ENCODE results near the gene ZBTB20.
"Not testable (repeated sequence)": the region's sequence is repeated elsewhere in the genome, so short reads cannot be mapped to it uniquely, and the experiment has no call there.

The ZBTB20 gene

DNA sequence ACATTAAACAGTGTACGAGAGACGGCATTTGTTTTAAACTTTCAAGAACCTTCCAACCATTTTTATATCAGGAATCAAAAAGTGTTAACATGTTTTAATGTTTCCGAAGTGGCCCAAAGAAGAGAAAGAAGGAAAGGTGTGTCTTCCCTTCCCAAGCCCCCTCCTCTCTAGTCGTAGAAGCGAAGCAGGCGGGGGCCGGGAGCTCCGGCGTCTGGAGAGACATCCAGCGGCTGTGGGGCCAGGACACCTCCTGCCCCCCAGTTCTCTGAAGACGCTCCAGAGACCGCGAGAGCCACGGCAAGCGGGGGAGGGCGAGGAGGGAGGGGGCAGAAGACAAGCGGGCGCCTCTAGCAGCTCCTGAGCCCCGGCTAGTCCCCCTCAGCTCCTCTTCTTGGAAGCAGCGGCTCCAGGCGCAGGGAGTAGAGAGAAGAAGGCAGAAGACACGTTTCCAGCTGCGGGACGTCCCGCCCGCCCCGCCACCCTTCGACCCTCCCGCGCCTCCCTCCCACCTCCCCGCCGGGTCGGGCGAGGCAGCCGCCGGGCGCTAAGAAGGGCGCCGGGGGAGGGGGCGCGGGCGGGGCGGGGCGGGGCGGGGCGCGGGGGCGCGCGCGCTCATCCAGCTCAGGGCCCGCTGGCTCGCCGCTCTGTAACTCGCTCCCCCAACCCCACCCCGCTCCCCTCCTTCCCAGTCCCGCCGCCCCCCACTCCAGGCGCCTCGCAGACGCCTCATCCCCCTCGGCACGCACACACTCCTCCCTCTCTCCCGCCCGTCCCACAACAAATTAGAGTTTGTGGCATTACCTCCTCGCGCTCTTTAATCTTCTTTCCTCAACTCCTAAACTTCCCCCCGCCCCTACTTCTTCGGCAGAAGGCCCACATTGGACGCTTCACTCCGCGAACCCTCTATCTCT lies at the start of gene ZBTB20:
TSS of gene ZBTB20 (minus strand) at position 871 of the 911 bp plus-strand sequence.
- peak; percentile 69 for DNase-seq

GRCh38 chr3:115194476-115194875 lies 47.4 kb upstream of the ZBTB20 start:
- no peak for DNase-seq

DNA sequence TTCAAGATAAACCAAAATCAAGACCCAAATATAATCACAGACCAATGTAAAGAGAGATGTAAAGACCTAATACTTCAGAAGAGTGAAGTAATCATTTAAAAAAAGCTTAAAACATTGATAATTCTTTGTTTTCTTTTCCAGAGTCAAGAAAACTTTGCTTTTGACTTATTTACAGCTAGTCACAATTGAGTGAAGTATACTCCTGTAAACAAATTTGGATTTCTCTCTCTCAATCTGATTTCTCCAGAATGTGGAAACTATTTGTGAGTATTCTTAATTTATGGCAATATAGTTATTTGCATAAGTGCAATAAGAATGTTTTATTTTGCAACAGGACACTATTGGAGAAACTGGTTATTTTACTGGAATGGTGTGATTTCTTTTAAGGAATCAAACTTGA lies 43.7 kb upstream of the ZBTB20 start:
- DNase-seq = no peak

- no peak for DNase-seq
Observed at GRCh38 chr3:115187149-115187757, 40.2 kb upstream of the ZBTB20 start.

DNA sequence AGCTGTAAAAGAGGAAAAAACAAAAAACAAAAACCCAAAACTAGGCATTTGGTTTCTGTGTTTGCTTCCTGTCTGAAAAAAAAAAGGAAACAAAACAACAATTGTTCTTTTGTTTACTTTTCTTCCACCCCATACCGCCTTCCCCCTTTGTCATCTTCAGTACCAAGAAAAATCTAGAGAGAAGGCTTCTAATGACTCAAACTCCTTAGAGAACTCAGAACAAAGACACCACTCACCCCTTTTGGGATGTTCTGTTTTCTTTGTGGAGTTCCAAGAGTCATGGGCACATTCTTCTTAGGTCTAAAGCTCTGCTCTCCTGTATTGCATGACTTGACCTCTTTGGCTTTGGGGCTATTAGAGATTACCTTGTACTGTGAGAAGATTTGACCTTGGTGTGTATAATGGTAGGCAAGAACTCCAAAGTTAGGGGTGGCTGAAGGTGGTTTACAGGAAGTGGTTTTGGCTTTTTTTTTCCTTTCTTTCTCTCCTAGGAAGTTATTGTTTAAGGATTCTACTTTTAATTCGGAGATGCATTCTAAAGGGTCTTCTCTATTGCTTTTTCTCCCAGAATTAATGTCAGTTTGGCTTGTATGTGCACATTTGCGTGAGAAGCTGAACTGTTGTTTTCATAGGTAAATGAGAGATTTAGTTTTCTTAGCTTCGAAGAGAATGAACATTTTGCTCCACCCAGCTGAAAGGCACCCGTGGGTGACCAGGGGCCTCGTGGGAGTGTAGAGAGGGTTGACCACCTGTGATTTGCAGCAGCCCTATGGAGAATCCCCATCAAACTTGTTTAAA lies 39.5 kb upstream of the ZBTB20 start:
- no peak for DNase-seq

- DNase-seq = not testable (repeated sequence)
Observed at GRCh38 chr3:115184859-115185572, 37.9 kb upstream of the ZBTB20 start.

GRCh38 chr3:115178930-115179329 lies 31.8 kb upstream of the ZBTB20 start:
- not testable (repeated sequence) for DNase-seq

DNA sequence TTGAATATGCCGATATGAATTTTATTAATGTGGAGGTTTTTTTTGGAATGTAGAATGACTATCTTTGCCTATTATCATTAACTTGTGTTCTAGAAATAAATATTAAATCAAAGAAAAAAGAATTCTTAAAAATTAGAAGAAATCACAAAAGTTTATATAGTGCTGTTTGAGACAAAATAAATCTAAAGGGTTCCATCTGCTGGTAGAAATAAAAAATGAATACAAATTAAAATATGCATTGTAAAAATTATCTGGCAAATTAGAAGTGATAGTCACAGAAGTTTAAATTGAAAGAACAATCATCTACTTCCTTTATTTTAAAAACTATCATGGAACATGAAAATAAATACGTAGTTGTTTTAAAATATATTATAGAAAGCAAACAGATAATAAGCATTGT lies 22.7 kb upstream of the ZBTB20 start:
- no peak for DNase-seq

DNA sequence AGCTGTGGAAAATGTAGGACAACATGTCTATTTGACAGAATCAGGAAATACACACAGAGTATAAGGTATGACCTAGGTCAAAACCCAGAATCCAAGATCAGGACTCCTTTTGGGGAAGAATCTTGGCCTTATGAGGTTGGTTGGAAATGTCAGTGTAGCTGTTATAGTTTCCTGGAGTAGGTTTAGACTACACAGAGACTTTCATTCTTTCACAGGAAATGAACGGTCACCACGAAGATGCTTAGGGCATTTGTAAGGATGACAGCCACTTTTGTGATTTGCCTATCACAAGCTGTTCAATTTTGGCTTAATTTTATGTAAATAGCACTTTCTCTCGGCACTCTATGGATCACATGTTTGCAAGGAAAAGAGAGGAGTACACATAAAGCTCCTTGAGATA lies 18.6 kb upstream of the ZBTB20 start:
- no peak for DNase-seq

- no peak for DNase-seq
Observed at GRCh38 chr3:115165266-115165665, 18.2 kb upstream of the ZBTB20 start.

DNA sequence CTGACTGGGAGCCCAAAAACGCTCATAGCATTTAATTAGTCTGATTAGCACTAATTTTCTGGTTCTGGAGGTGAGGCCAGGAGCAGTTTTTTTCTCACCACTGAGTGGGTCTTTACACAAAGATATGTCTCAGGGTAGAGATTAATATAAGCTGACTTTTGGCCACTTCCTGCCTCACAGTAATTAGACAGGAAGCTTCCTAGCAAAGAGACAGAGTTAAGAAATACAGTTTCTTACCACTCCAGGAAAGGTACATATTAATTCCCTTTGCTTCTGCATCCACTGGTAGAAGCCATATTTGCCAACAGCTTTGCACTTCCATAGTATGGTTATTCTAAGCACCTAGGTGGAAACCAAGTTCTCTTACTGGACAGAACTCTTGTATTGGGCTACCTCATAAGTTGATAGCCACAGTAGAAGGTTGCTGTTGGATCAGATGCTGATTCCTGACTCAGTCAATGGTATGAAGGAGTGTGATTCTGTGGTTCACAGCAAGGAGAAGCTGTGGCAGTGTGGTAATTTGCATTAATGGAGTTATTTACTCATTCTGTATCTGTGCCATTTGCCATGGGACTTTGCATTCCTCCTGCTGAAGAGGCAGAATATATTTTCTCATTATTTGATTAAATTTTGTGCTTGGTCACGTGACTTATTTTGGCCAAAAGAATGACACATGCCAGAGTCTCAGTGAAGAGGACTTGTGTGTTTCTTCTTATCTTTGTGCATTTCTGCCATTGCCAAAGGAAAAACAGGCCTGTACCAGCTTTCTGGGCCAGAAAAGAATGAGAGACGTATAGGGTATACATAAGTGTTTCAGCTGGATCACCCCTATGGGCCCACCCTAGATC lies 17.5 kb upstream of the ZBTB20 start:
- no peak for DNase-seq

DNA sequence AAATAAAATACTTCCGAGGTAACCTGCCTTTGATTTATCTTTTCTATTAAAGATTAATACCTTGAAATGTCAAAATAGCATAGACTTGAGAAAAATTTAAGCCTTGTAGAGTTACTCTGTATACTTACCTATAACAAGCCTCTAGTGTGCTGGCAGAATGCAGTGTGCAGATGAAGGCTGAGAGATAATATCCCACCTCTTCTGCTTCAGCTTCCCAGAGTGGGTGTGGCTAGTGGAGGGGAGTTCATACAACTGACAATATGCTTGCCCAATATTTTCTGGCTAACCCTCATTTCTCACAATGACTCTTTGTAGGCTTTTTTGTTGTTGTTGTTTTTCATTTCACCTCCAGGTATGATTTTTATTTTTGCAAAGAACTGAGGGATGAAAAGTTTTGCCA lies 15.7 kb upstream of the ZBTB20 start:
- no peak for DNase-seq

- no peak for DNase-seq
Observed at GRCh38 chr3:115161866-115162265, 14.8 kb upstream of the ZBTB20 start.

DNA sequence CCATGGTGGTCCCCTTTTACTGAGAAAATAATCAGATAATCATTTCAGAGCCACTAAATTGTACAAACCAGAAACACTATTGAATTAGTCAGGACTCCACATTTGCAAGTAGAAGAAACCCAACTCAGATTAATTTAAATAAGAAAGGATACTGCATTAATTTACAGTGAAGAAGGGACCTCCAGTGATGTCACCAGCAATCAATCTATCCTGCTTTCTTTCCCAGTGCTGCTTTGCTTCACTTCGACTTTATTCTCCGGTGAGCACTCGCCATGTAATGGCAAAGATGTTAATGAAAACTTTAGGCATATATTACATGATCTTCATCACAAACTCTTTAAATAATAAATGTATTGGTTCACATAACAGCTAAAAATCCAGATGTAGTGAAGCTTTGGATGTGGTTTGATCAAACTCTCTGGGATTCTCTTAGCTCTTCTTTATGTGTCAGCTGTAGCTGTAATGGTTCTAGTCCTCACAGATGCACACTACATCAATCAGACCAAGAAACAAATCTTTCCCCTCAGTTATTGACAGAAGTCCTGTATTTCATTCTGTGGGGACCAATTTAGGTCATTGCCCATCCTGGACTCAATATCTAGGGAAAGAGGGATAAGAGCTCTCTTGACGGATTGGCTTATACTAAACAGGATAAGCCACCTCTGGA lies 14.2 kb upstream of the ZBTB20 start:
- no peak for DNase-seq

GRCh38 chr3:115160295-115160694 lies 13.2 kb upstream of the ZBTB20 start:
- no peak for DNase-seq

DNA sequence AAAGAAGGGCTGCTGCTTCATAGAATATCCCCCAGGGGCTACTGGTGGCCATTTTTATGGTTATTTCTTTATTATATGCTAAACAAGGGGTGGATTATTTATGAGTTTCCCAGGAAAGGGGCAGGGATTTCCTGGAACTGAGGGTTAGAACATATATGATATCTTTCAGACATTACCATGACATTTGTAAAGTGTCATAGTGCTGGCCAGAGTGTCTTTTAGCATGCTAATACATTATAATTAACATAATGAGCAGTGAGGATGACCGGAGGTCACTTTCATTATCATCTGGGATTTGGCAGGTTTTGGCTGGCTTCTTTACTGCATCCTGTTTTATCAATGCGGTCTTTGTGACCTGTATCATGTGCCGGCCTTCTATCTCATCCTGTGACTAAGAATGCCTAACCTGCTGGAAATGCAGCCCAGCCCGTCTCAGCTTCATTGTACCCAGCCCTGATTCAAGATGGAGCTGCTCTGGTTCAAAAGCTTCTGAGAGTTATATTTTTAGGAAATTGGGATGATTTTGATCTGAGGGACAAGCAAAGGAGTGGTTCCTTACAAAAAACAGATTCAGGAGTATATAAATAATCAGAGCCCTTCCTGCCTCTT lies 9.1 kb upstream of the ZBTB20 start:
- DNase-seq = no peak

DNA sequence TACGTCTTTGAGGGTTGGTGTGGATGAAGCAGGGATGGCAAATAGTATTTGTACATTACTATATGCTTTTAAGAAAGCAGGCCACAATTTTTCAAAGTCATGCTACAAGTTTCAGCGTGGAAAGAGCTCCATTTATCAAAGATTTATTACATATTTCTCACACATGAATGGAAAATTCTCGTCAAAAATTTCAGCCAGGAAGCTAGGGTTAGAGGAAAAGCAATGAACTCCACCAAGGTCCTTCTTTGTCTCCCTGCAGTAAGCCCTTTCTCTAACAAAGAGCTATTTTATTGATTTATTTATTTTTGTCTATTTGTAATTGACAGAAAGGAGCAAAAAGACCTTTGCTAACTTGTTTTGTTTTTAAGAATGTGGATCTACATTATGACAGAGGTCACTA lies 7.5 kb upstream of the ZBTB20 start:
- DNase-seq = no peak

GRCh38 chr3:115151921-115152320 lies 4.8 kb upstream of the ZBTB20 start:
- no peak for DNase-seq

- DNase-seq = peak; percentile 8
Observed at GRCh38 chr3:115148142-115148790, 1.2 kb upstream of the ZBTB20 start.
